Measurements from ENCODE around the gene WDFY2. TPM values are rescaled to one million over a fixed set of nuclear protein-coding genes. Genes with fewer than 3 reads are reported as not detected.

WDFY2 gene
- total RNA-seq, 1 experiment from 2014 or later = 4.1 TPM

DNA sequence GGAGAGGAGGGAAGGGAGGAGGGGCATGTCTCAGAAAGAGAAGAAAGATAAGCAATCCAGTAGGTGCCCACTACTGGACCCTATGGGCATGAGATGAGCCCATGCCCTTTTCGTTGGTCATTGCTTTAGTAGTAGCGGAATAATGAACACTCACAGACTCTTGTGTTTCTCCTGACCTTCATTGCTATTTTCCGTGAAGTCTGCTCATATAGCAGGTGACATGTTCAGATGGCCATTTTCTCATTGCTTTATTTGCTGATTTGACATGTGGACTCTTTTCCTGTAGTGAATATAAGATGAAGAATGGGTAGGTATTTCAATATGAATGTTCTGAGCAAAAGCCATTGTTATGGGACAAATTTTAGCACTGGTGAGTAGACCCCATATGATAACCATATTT, 16.4 kb downstream of the WDFY2 start:
- Histone ChIP-seq H3K36me3 (ENCODE audit: low read depth, low read length) (no peaks in the 10 kb centered on the region), H3K9ac (ENCODE audit: low read length) (no peak overlapping the region), H3K9me2 (replicated peaks; ENCODE audit: low read length) (no peaks in the 10 kb centered on the region), H4K20me1 (ENCODE audit: low read length) (no peaks in the 10 kb centered on the region), H3K4me3 (ENCODE audit: low read length) (no peak overlapping the region), H3K27me3 (ENCODE audit: low read length) (no peaks in the 10 kb centered on the region), H3K27ac (ENCODE audit: low read length) (no peak overlapping the region), H3K79me2 (ENCODE audit: low read length) (peaks cover 60% of the 10 kb centered on the region), H3K4me2 (ENCODE audit: low read length) (no peak overlapping the region), H3K9me3 (ENCODE audit: low read length) (no peaks in the 10 kb centered on the region), H3F3A (ENCODE audit: low read length, unreplicated experiment) (no peaks in the 10 kb centered on the region), H3K4me1 (ENCODE audit: insufficient read depth, low read length) (peaks cover 4% of the 10 kb centered on the region; the same call in 1 of the 2 replicates), H2AFZ (ENCODE audit: low read length) (no peak overlapping the region)
- DNase-seq (no peak), ATAC-seq (no peak)
- POLR2A ChIA-PET (ENCODE audit: unreplicated experiment) = no interaction called here
- CTCF ChIA-PET = no interaction called here
- intact Hi-C loops (cut with micrococcal nuclease) = no loop called here
- BruUV-seq (replicated peaks) = no TSS peak
- TF ChIP-seq EZH2phosphoT487 (IDR thresholded peaks at IDR 0.05; ENCODE audit: borderline replicate concordance, low read length) (no peak), EZH2 (IDR thresholded peaks at IDR 0.05; ENCODE audit: low read length, unreplicated experiment) (no peak)
- TF ChIP-seq, protein P1, sequence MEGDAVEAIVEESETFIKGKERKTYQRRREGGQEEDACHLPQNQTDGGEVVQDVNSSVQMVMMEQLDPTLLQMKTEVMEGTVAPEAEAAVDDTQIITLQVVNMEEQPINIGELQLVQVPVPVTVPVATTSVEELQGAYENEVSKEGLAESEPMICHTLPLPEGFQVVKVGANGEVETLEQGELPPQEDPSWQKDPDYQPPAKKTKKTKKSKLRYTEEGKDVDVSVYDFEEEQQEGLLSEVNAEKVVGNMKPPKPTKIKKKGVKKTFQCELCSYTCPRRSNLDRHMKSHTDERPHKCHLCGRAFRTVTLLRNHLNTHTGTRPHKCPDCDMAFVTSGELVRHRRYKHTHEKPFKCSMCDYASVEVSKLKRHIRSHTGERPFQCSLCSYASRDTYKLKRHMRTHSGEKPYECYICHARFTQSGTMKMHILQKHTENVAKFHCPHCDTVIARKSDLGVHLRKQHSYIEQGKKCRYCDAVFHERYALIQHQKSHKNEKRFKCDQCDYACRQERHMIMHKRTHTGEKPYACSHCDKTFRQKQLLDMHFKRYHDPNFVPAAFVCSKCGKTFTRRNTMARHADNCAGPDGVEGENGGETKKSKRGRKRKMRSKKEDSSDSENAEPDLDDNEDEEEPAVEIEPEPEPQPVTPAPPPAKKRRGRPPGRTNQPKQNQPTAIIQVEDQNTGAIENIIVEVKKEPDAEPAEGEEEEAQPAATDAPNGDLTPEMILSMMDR (conservative IDR thresholded peaks at IDR 0.05; ENCODE audit: low read depth, low read length) = no peak

DNA sequence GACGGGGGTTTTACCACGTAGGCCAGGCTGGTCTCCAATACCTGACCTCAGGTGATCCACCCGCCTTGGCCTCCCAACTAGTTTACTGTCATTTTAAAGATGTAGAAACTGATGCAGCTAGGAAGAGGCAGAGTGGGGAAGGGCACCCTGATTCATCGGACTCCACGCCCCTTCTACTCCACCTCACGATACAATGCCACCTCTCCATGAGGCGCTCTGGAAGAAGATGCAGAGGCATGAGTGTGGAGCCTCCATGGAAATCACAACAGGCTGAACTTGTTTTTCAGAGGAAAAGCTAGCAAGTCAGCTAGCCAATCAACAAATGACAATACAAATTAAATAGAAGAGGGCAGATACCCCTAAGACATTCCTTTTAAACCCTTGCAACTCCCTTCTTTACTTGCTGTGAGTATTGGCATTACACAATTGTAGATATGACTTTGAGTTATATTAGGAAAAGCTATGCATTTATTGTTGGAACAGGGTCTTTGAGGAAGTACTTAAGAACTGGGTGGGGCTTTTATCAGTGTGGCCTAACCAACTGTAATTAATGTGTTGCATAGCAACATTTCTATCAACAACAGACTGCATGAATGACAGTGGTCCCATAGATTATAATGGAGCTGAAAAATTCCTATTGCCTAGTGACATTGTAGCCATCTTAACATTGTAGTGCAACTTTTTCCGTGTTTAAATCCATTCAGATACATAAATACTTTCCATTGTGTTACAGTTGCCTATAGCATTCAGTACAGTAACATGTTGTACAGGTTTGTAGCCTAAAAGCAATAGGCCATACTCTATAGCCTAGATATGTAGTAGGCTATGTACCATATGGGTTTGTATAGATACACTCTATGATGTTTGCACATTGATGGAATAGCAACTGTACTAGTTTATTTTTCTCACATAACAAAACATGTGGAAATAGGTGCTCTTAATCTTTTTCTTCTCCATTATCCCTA, 17.6 kb downstream of the WDFY2 start:
- Histone ChIP-seq H3K9ac (ENCODE audit: low read length) (no peak overlapping the region), H3K27ac (ENCODE audit: low read length) (no peak overlapping the region), H3K27me3 (ENCODE audit: low read length) (no peaks in the 10 kb centered on the region), H3K36me3 (ENCODE audit: low read depth, low read length) (no peaks in the 10 kb centered on the region), H3K4me3 (ENCODE audit: low read length) (no peak overlapping the region), H3K9me3 (ENCODE audit: low read length) (no peaks in the 10 kb centered on the region), H3K9me2 (replicated peaks; ENCODE audit: low read length) (no peaks in the 10 kb centered on the region), H2AFZ (ENCODE audit: low read length) (no peak overlapping the region), H4K20me1 (ENCODE audit: low read length) (no peaks in the 10 kb centered on the region), H3K4me2 (ENCODE audit: low read length) (no peak overlapping the region), H3K4me1 (ENCODE audit: insufficient read depth, low read length) (peaks cover 4% of the 10 kb centered on the region; the same call in 1 of the 2 replicates), H3F3A (ENCODE audit: low read length, unreplicated experiment) (no peaks in the 10 kb centered on the region), H3K79me2 (ENCODE audit: low read length) (peaks cover 51% of the 10 kb centered on the region)
- intact Hi-C loops (cut with micrococcal nuclease) = no loop called here
- no TSS peak for BruUV-seq (replicated peaks)
- ChIA-PET CTCF (no interaction called here), POLR2A (ENCODE audit: unreplicated experiment) (no interaction called here)
- DNase-seq = no peak
- TF ChIP-seq EZH2phosphoT487 (IDR thresholded peaks at IDR 0.05; ENCODE audit: borderline replicate concordance, low read length) (no peak), EZH2 (IDR thresholded peaks at IDR 0.05; ENCODE audit: low read length, unreplicated experiment) (no peak)
- TF ChIP-seq, protein P1 (conservative IDR thresholded peaks at IDR 0.05; ENCODE audit: low read depth, low read length) = no peak
- ATAC-seq = no peak

DNA sequence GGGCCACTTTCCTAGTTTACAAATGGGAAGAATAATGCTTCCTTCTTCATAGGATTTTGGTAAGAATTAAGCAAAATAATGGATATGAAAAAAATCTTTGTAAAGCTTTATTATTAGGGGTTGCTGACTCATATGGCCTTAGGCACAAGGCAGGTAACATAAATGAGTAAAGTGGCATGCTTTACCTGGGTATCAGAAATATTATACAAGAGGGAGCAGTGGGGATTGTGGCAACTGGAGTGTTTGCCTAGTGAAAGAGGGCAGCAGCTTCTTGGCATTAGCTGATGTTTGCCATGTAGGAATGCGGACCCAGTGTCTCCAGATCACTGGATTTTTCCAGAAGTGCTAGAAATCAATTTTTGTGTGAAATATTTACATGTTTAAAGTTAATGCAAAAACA, 19.5 kb downstream of the WDFY2 start:
- peaks cover 40% of the 10 kb centered on the region for H3K79me2 ChIP-seq (ENCODE audit: low read length)
- no peaks in the 10 kb centered on the region for H3K9me3 ChIP-seq (ENCODE audit: low read length)
- no peaks in the 10 kb centered on the region for H3K36me3 ChIP-seq (ENCODE audit: low read depth, low read length)
- no peaks in the 10 kb centered on the region for H3K27me3 ChIP-seq (ENCODE audit: low read length)
- no peak overlapping the region for H3K27ac ChIP-seq (ENCODE audit: low read length)
- no peaks in the 10 kb centered on the region for H3K9me2 ChIP-seq (replicated peaks; ENCODE audit: low read length)
- no peak overlapping the region for H2AFZ ChIP-seq (ENCODE audit: low read length)
- ChIA-PET POLR2A (ENCODE audit: unreplicated experiment) (no interaction called here), CTCF (no interaction called here)
- no peaks in the 10 kb centered on the region for H4K20me1 ChIP-seq (ENCODE audit: low read length)
- no TSS peak for BruUV-seq (replicated peaks)
- H3F3A ChIP-seq (ENCODE audit: low read length, unreplicated experiment) = no peaks in the 10 kb centered on the region
- no peak overlapping the region for H3K4me2 ChIP-seq (ENCODE audit: low read length)
- H3K4me3 ChIP-seq (ENCODE audit: low read length) = no peak overlapping the region
- peaks cover 4% of the 10 kb centered on the region; the same call in 1 of the 2 replicates for H3K4me1 ChIP-seq (ENCODE audit: insufficient read depth, low read length)
- DNase-seq (peak; percentile 53), ATAC-seq (no peak; the same call in 1 of the 2 replicates)
- H3K9ac ChIP-seq (ENCODE audit: low read length) = no peak overlapping the region
- no peak for TF ChIP-seq EZH2 (IDR thresholded peaks at IDR 0.05; ENCODE audit: low read length, unreplicated experiment)
- TF ChIP-seq, protein P1 (conservative IDR thresholded peaks at IDR 0.05; ENCODE audit: low read depth, low read length) = no peak
- TF ChIP-seq EZH2phosphoT487 (IDR thresholded peaks at IDR 0.05; ENCODE audit: borderline replicate concordance, low read length) = no peak
- intact Hi-C loops (cut with micrococcal nuclease) = no loop called here

Data from PC-3 (cell line).